Measurements from ENCODE around the gene PSD. TPM values are rescaled to one million over a fixed set of nuclear protein-coding genes. Genes with fewer than 3 reads are reported as not detected.

PSD gene
- total RNA-seq, 1 donor: 0.18 TPM

- H3K4me3 ChIP-seq (ENCODE audit: low read depth, low read length): no peak overlapping the region
- TF ChIP-seq CTCF (IDR thresholded peaks at IDR 0.05; ENCODE audit: insufficient read depth, low read length): no peak
- no peak for DNase-seq (ENCODE audit: low read depth)
These were observed 34.9 kb upstream of the PSD start for GRCh38 chr10:102453502-102453901.

GRCh38 chr10:102452672-102453340 lies 34.2 kb upstream of the PSD start:
- no peak overlapping the region for H3K4me3 ChIP-seq (ENCODE audit: low read depth, low read length)
- DNase-seq (ENCODE audit: low read depth): peak; percentile 64
- no peak for TF ChIP-seq CTCF (IDR thresholded peaks at IDR 0.05; ENCODE audit: insufficient read depth, low read length)

GRCh38 chr10:102451105-102451969 lies 32.8 kb upstream of the PSD start, which contains the start of gene C10orf95:
Gene C10orf95 (minus strand): TSS chr10:102451543. CDS start chr10:102451093, 450 bp downstream.
- no peak for TF ChIP-seq CTCF (IDR thresholded peaks at IDR 0.05; ENCODE audit: insufficient read depth, low read length)
- no peak for DNase-seq (ENCODE audit: low read depth)
- peak within 1 kb of the TSS; percentile 75 for H3K4me3 ChIP-seq (ENCODE audit: low read depth, low read length)

- peak overlapping the region; percentile 75 for H3K4me3 ChIP-seq (ENCODE audit: low read depth, low read length)
- DNase-seq (ENCODE audit: low read depth): peak; percentile 61
- no peak for TF ChIP-seq CTCF (IDR thresholded peaks at IDR 0.05; ENCODE audit: insufficient read depth, low read length)
These were observed 32.0 kb upstream of the PSD start for GRCh38 chr10:102450374-102451104.

GRCh38 chr10:102450124-102450373 lies 31.5 kb upstream of the PSD start:
- no peak for DNase-seq (ENCODE audit: low read depth)
- no peak for TF ChIP-seq CTCF (IDR thresholded peaks at IDR 0.05; ENCODE audit: insufficient read depth, low read length)
- peak overlapping the region; percentile 75 for H3K4me3 ChIP-seq (ENCODE audit: low read depth, low read length)

GRCh38 chr10:102449321-102450123 lies 30.9 kb upstream of the PSD start:
- DNase-seq (ENCODE audit: low read depth): peak; percentile 37
- peak overlapping the region; percentile 75 for H3K4me3 ChIP-seq (ENCODE audit: low read depth, low read length)
- TF ChIP-seq CTCF (IDR thresholded peaks at IDR 0.05; ENCODE audit: insufficient read depth, low read length): no peak
